Head of caudate nucleus (tissue), 42 donors: Measurements from ENCODE around the gene KIF6.
"Not testable (repeated sequence)": the region's sequence is repeated elsewhere in the genome, so short reads cannot be mapped to it uniquely, and the experiment has no call there.

Experiments used
- DNase-seq, 42 donors: peaks; one replicate each; pipeline versions ENCODE4 v3.0.0 to v3.0.0-alpha.2; 2020 to 2021; ENCODE audit warnings: mixed read lengths in 7 of 42
- intact Hi-C: fragments of 100-400 bp; cut with DNase I; formaldehyde crosslinking; loops from one replicate; pipeline ENCODE4 v1.15.0; 2022

The KIF6 gene

GRCh38 chr6:39302011-39302410, 423.2 kb downstream of the KIF6 start:
- intact Hi-C loops, result loop anchor here (2.0 to 10.0 kb wide), 3 partner anchors 135 to 430 kb away; no protein-coding TSS in a partner anchor
- DNase-seq, result no peak

DNA sequence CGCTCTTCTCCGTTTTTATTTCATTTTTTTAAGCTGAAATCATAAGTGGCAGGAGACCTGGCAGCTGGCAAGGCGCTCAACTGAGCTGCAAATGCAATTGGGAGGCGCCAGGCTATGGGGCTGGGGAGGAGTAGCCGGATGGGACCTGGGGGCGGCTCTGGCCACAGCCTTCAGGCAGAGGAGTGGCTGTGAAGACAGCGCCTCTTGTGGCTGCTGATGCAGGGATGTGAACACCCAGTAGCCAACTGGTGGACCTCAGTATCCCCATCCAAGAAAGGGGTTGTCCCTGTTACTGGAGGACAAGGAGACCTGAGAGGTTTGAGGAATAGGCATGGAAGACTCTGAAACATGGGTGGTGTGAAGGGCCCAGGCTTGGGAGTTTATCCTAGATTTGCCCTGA, 423.6 kb downstream of the KIF6 start:
- DNase-seq, result no peak
- intact Hi-C loops, result loop anchor here (2.0 to 10.0 kb wide), 3 partner anchors 135 to 429 kb away; no protein-coding TSS in a partner anchor

- intact Hi-C loops, result loop anchor here (5.0 to 10.0 kb wide), 2 partner anchors 326 to 428 kb away; no protein-coding TSS in a partner anchor
- peak in 11 of 42 donors; percentile 10 to 60 (median 23) for DNase-seq
Observed at GRCh38 chr6:39300739-39301138, 424.5 kb downstream of the KIF6 start.

DNA sequence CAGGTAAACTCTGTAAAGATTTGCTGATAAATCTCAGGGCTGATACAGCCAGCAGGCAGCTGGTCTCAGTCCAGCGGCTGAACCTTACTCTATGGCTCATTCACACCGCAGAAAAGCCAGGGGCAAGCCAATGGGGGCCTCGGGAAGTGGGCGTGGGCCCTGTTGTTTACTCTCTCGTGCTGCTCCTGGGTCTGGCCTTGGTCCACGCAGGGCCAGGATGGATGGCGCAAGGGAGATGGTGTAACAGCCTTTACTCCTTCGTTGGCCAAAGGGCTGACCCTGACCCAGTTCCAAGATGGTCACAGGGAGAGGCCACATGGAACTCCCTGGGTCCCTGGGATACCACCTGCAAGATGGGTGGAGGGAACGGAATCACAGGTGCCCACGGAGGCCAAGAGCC, 427.1 kb downstream of the KIF6 start:
- DNase-seq, result no peak
- intact Hi-C loops, result no loop called here

- intact Hi-C loops, result no loop called here
- DNase-seq, result no peak
Observed at GRCh38 chr6:39296745-39297640, 428.2 kb downstream of the KIF6 start.

- DNase-seq, result no peak
- intact Hi-C loops, result no loop called here
Observed at GRCh38 chr6:39295611-39296011, 429.6 kb downstream of the KIF6 start.

GRCh38 chr6:39294899-39295298, 430.3 kb downstream of the KIF6 start:
- DNase-seq, result no peak
- intact Hi-C loops, result no loop called here

- intact Hi-C loops, result no loop called here
- no peak for DNase-seq
Observed at GRCh38 chr6:39294133-39294532, 431.1 kb downstream of the KIF6 start.

GRCh38 chr6:39292637-39293036, 432.6 kb downstream of the KIF6 start:
- no peak for DNase-seq
- intact Hi-C loops, result no loop called here

DNA sequence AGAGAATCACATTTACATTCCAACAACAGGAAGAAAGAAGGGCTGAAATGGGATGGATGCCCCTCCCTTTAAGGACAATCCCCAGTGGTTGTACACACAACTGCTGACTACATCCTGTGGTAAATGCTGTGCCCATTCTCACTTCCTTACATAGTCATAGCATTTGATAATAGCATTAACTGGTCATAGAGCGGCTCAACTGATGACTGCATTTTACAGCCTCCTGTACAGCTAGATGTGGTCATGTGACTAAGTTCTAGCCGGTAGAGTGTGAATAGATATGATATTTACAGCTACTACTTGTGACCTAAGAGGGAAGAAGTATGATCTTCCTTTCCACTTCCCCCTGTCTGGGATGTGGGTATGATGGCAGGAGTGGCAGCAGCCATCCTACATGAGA, 435.7 kb downstream of the KIF6 start:
- DNase-seq, result no peak
- intact Hi-C loops, result no loop called here

DNA sequence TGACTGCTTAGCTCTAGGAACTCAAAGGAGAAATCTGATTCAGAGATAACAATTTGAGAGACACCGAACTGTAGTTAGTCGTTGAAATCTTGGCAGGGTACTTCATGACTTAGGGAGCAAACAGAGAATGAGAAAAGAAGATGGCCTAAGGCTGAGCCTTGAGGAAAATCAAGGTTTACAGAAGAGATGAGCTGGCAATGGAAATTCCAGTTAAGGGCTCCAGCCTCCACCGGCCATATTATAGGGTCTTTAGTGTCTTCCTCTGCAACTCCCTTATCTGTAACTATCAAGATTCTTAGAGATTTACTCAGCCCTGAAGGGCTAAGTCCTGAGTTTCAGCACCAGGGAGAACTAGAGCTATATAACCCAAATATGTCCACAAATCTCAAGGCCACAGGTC, 437.6 kb downstream of the KIF6 start:
- intact Hi-C loops, result no loop called here

GRCh38 chr6:39286596-39286995, 438.6 kb downstream of the KIF6 start:
- intact Hi-C loops, DNase-seq: not testable (repeated sequence)

More for the DNA sequence above, 437.6 kb downstream of the KIF6 start:
- DNase-seq, result no peak

DNA sequence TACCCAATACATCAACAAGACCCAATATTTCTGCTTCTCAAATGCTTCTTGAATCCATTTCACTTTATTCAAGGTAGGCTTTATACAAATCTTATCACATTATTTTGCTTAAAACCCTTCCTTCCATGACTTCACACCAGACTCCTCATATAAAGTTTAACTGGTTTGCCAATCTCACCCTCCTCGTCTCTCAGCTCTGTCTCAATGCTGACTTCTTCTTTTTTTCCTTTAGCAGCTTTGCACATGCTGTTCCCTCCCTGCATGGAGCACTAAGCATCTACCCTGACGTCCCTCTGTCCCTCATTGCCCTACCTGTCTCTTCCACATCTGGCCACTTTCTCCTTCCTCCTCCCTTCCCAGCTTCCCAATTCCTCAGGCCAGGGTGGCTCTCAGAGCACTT, 442.4 kb downstream of the KIF6 start:
- no peak for DNase-seq
- intact Hi-C loops, result no loop called here

GRCh38 chr6:39281312-39281980, 443.8 kb downstream of the KIF6 start:
- no peak for DNase-seq
- intact Hi-C loops, result no loop called here

DNA sequence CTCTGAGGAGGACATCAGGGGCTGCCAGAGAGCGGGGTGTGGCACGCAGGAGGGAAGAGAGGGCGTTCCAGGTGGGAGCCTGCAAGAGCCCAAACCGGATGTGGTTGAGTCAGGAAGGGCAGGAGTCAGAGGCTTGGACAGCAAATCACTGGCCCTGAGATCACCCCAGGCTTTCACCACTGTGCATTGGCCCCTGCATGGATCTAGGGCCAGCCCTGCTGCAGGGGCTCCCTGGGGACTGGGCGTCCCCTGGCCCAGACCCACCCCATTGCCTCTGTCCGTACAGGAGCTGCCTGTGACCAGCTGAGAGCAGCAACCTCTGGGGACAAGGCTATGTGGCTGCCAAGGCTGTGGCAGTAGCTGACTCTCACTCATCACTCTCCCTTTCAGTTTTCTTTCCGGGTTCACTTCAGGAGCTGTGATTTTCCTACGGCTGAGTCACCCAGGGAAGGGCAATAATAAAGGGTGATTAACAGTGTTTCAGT, 444.9 kb downstream of the KIF6 start:
- no peak for DNase-seq
- intact Hi-C loops, result no loop called here
